ENCODE results near the gene MMD. TPM values are rescaled to one million over a fixed set of nuclear protein-coding genes. Genes with fewer than 3 reads are reported as not detected.

MMD gene
- total and polyA plus RNA-seq, 2 donors from 2014 or later = 6.4 to 9.9 TPM

- DNase-seq (no peak), FAIRE-seq (no peak)
- Histone ChIP-seq H3K4me1 (ENCODE audit: control insufficient read depth in 2 of 3, insufficient read depth in 2 of 3, low read depth in 1 of 3, low read length in 3 of 3) (peaks cover 0 to 8% (median 0%) of the 10 kb centered on the region in 3 donors), H3K36me3 (ENCODE audit: control insufficient read depth in 2 of 3, insufficient read depth in 3 of 3, low read length in 3 of 3) (no peaks in the 10 kb centered on the region), H3K9ac (ENCODE audit: low read length in 3 of 3) (no peak overlapping the region), H3K27me3 (ENCODE audit: control insufficient read depth, insufficient read depth, low read length) (no peaks in the 10 kb centered on the region), H3K4me3 (ENCODE audit: low read length in 3 of 3) (no peak overlapping the region), H3K9me3 (ENCODE audit: control insufficient read depth in 2 of 3, insufficient read depth in 1 of 3, low read length in 3 of 3) (no peaks in the 10 kb centered on the region), H3K27ac (ENCODE audit: low read depth in 2 of 2, low read length in 2 of 2) (no peak overlapping the region)
- no peak for TF ChIP-seq CTCF (IDR thresholded peaks at IDR 0.05; ENCODE audit: borderline replicate concordance, extremely low read depth, insufficient read depth)
- intact Hi-C loops (cut with DNase I) = no loop called here
Measured at GRCh38 chr17:55395803-55396505, 25.7 kb downstream of the MMD start.

DNA sequence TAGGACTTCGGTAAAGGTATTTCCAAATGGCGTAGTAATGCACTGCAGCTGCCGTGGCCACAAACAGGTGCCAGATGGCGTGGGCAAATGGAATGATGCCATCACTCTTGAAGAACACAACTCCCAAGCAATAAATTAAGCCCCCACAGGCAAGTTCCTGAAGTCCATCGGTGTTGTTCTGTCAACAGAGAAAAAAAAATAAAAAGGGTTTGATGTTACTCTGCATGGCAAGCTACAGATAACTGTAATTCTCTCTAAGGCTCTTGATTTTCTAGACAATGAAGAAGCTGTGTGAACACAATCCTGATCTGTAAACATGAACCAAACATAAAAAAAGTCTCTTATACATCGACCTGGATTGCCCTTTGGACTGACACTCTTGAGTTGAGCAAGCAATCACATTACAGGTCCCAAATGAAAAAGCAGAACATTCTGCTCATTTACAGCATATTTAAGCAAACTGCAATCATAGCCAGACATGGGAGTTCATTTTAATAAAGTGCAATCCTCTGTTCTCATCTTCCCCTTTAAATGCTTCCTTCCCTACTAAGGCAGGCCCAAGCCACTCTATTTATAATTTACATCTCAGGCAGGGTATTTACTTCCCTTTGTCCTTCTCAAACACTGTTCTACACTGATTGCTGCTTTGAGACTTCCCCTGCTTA, 27.1 kb downstream of the MMD start:
- intact Hi-C loops (cut with DNase I) = no loop called here
- Histone ChIP-seq H3K9me3 (ENCODE audit: control insufficient read depth in 2 of 3, insufficient read depth in 1 of 3, low read length in 3 of 3) (no peaks in the 10 kb centered on the region), H3K4me3 (ENCODE audit: low read length in 3 of 3) (no peak overlapping the region), H3K36me3 (ENCODE audit: control insufficient read depth in 2 of 3, insufficient read depth in 3 of 3, low read length in 3 of 3) (no peaks in the 10 kb centered on the region), H3K27me3 (ENCODE audit: control insufficient read depth, insufficient read depth, low read length) (no peaks in the 10 kb centered on the region), H3K4me1 (ENCODE audit: control insufficient read depth in 2 of 3, insufficient read depth in 2 of 3, low read depth in 1 of 3, low read length in 3 of 3) (peaks cover 0 to 8% (median 0%) of the 10 kb centered on the region in 3 donors), H3K9ac (ENCODE audit: low read length in 3 of 3) (no peak overlapping the region), H3K27ac (ENCODE audit: low read depth in 2 of 2, low read length in 2 of 2) (no peak overlapping the region)
- DNase-seq (peak in 2 of 5 donors; percentile 12 to 24), FAIRE-seq (no peak)
- TF ChIP-seq CTCF (IDR thresholded peaks at IDR 0.05; ENCODE audit: borderline replicate concordance, extremely low read depth, insufficient read depth) = no peak

DNA sequence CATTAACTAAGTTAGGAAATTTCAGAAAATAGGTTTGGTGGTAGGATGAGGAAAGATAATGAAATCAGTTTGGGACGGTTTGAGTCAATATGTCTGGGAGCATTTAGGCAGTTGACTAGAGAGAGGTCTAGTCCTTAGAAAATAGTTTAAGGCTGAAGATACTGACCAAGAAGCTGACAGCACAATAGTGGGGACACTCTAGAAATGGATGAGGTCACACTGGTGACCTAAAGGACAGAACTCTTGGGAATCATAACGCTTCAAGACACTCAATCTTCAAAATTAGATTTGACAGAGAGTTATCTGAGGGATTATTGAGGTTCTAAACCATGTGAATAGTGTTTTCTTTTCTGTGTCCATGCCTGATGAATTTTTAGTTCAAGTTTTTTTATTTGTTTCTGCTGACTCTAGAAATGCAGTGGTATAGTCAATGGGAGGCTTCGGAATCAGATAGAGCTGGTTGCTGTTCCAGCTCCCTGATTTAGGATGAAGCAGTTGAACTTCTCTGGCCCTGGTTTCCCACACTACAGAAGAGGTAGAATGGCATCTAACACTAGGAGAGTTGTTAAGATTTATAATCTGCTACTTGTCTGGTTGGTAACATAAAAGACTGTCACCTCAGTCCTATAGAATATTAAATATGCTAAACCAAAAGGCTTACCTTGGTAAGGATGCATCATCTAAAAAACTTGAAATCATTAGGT, 29.7 kb downstream of the MMD start:
- Histone ChIP-seq H3K4me1 (ENCODE audit: control insufficient read depth in 2 of 3, insufficient read depth in 2 of 3, low read depth in 1 of 3, low read length in 3 of 3) (peaks cover 0 to 8% (median 0%) of the 10 kb centered on the region in 3 donors), H3K4me3 (ENCODE audit: low read length in 3 of 3) (no peak overlapping the region), H3K27me3 (ENCODE audit: control insufficient read depth, insufficient read depth, low read length) (no peaks in the 10 kb centered on the region), H3K9ac (ENCODE audit: low read length in 3 of 3) (no peak overlapping the region), H3K36me3 (ENCODE audit: control insufficient read depth in 2 of 3, insufficient read depth in 3 of 3, low read length in 3 of 3) (no peaks in the 10 kb centered on the region), H3K27ac (ENCODE audit: low read depth in 2 of 2, low read length in 2 of 2) (no peak overlapping the region), H3K9me3 (ENCODE audit: control insufficient read depth in 2 of 3, insufficient read depth in 1 of 3, low read length in 3 of 3) (no peaks in the 10 kb centered on the region)
- DNase-seq (no peak), FAIRE-seq (no peak)
- no peak for TF ChIP-seq CTCF (IDR thresholded peaks at IDR 0.05; ENCODE audit: borderline replicate concordance, extremely low read depth, insufficient read depth)
- intact Hi-C loops (cut with DNase I) = no loop called here

Data from kidney (tissue), 14 donors.